NB4 (cell line): Measurements from ENCODE around the gene TEX264.

ENCODE experiments used
- DNase-seq: peaks from one replicate; pipeline ENCODE4 v3.0.0; 2010; ENCODE audit warnings: low read depth
- H3K4me3 ChIP-seq: one replicate; pipeline ENCODE4 v1.5.1; 2011; ENCODE audit warnings: mild to moderate bottlenecking, low read depth, low read length, moderate library complexity
- CTCF ChIP-seq: IDR thresholded peaks from one replicate; pipeline ENCODE4 v1.5.1; 2012; ENCODE audit warnings: low read depth, low read length
- MAX ChIP-seq: IDR thresholded peaks from 2 replicates; pipeline ENCODE4 v1.6.1; 2011; ENCODE audit warnings: low read depth, low read length
- MYC ChIP-seq: IDR thresholded peaks from 2 replicates; pipeline ENCODE4 v1.6.1; 2011; ENCODE audit warnings: low read depth, low read length
- POLR2A ChIP-seq: IDR thresholded peaks from 2 replicates; pipeline ENCODE4 v1.6.1; 2011; ENCODE audit warnings: mild to moderate bottlenecking; ENCODE audit not compliant: insufficient read length; ENCODE audit errors: extremely low read depth

TEX264 gene

GRCh38 chr3:51678186-51678585, 7.1 kb downstream of the TEX264 start:
- TF ChIP-seq MAX (no peak), MYC (no peak), CTCF (no peak), POLR2A (no peak)
- H3K4me3 ChIP-seq, result no peak overlapping the region
- no peak for DNase-seq

GRCh38 chr3:51678641-51679040, 7.6 kb downstream of the TEX264 start:
- no peak for DNase-seq
- TF ChIP-seq MYC, result no peak
- TF ChIP-seq CTCF, result no peak
- no peak overlapping the region for H3K4me3 ChIP-seq

- no peak overlapping the region for H3K4me3 ChIP-seq
- no peak for TF ChIP-seq CTCF
- TF ChIP-seq POLR2A, result no peak
- TF ChIP-seq MAX, result no peak
- no peak for TF ChIP-seq MYC
- DNase-seq, result no peak
Measured at GRCh38 chr3:51679318-51679717, 8.3 kb downstream of the TEX264 start.

- no peak for DNase-seq
- H3K4me3 ChIP-seq, result no peak overlapping the region
- TF ChIP-seq CTCF (no peak), POLR2A (no peak), MAX (no peak), MYC (no peak)
Measured at GRCh38 chr3:51679777-51680176, 8.7 kb downstream of the TEX264 start.

- no peak for TF ChIP-seq POLR2A
- no peak for TF ChIP-seq MYC
- no peak for TF ChIP-seq CTCF
- TF ChIP-seq MAX, result no peak
Measured at GRCh38 chr3:51680196-51680595, 9.1 kb downstream of the TEX264 start.

GRCh38 chr3:51680663-51681230, 9.7 kb downstream of the TEX264 start:
- no peak overlapping the region for H3K4me3 ChIP-seq
- DNase-seq, result peak; percentile 27
- no peak for TF ChIP-seq MAX
- TF ChIP-seq MYC, result no peak
- no peak for TF ChIP-seq POLR2A
- TF ChIP-seq CTCF, result no peak

More at GRCh38 chr3:51680196-51680595, 9.1 kb downstream of the TEX264 start:
- no peak for DNase-seq
- no peak overlapping the region for H3K4me3 ChIP-seq
